Measurements from ENCODE around the gene LAMTOR4. TPM values are rescaled to one million over a fixed set of nuclear protein-coding genes. Genes with fewer than 3 reads are reported as not detected.

The LAMTOR4 gene
- total and polyA plus RNA-seq, 10 of the 15 experiments (the other 5 are each of a cell fraction or from before 2014, with no cell fraction given): 73.4 to 297 (median 196) TPM

DNA sequence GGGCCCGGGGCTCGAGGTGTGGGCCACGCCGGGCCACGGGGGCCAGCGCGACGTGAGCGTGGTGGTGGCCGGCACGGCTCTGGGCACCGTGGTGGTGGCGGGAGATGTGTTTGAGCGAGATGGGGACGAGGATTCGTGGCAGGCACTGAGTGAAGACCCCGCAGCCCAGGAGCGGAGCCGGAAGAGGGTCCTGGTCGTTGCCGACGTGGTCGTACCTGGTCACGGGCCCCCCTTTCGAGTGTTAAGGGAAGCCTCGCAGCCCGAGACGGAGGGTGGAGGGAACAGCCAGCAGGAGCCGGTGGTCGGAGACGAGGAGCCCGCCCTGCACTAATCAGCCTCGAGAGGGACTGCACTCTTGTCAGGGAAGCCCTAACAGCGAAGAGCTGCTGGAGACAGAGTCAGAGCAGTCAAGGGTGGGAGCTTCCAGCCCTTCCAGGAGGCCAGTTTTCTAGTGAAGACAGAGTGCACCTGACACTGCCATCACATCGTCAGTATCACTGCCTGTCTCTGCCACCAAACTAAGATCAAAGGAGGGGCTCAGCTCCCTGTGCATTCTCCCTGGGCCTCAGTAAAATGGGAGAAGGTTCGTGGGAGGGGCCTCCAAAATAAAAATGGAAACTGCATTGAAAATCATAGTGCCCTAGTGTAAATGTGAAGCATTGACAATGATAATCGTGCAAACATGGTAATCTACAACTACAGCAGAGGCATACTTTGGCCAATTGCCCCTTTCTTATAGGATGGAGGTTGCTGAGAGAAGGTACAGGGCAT, 20.7 kb upstream of the LAMTOR4 start:
- in situ Hi-C loops (cut with MboI) (no loop called here), intact Hi-C loops (cut with micrococcal nuclease; ENCODE audit: unreplicated experiment) (loop anchor here (1.0 to 5.0 kb wide), 4 partner anchors 27 to 151 kb away; partner anchors contain the start of genes AP4M1, AZGP1 and MCM7)
- ChIA-PET RAD21 (ENCODE audit: unreplicated experiment) (interaction anchor here (1.4 to 5.1 kb wide), 8 partner anchors 10 to 213 kb away, joined by 4 to 31 read pairs (median 7); partner anchors contain the start of gene ZKSCAN1), CTCF (interaction anchor here (0.5 to 7.9 kb wide), 12 partner anchors 10 to 217 kb away, joined by 3 to 107 read pairs (median 4); partner anchors contain the start of genes AZGP1 and PVRIG), POLR2A (interaction anchor here (0.5 to 2.2 kb wide), 6 partner anchors 27 to 301 kb away, joined by 3 to 8 read pairs (median 4); partner anchors contain the start of genes AP4M1, MCM7, MEPCE and TRIM4), SMC1A (ENCODE audit: uncharacterized antibody, unreplicated experiment) (interaction anchor here (0.9 to 3.1 kb wide), 11 partner anchors 10 to 214 kb away, joined by 3 to 17 read pairs (median 4); partner anchors contain the start of genes AP4M1 and MCM7)
- peak overlapping the region; percentile 75 for H3K4me3 ChIP-seq
- peak overlapping the region; percentile 98 for H2AFZ ChIP-seq (ENCODE audit: control insufficient read depth, low read depth, low read length)
- peak overlapping the region; percentile 87 for H3K9ac ChIP-seq (ENCODE audit: control insufficient read depth, insufficient read depth, low read length)
- FAIRE-seq (no peak), DNase-seq (ENCODE audit: low read depth, low spot score) (no peak), ATAC-seq (peak; percentile 46)
- no peaks in the 10 kb centered on the region for H3K36me3 ChIP-seq (ENCODE audit: control insufficient read depth in 2 of 2, insufficient read depth in 2 of 2, low read length in 1 of 2)
- peak overlapping the region; percentile 81 for H3K4me2 ChIP-seq (ENCODE audit: control insufficient read depth, insufficient read depth)
- H3K79me2 ChIP-seq (ENCODE audit: control insufficient read depth, insufficient read depth, low read length): peaks cover 13% of the 10 kb centered on the region
- H3K27me3 ChIP-seq (replicated peaks in 1 of 2; ENCODE audit: control insufficient read depth in 2 of 2, insufficient read depth in 2 of 2, low read length in 1 of 2): no peaks in the 10 kb centered on the region
- TSS peak; percentile 65 for BruUV-seq (replicated peaks)
- 2% methylated on average over 37 of the region's 37 CpGs for WGBS (ENCODE audit: insufficient coverage, insufficient replicate concordance, low lambda C conversion rate, missing lambda C conversion rate)
- peak overlapping the region; percentile 99 for H3K27ac ChIP-seq (ENCODE audit: control insufficient read depth, insufficient read depth)
- TF ChIP-seq POLR2AphosphoS2 (IDR thresholded peaks at IDR 0.05; ENCODE audit: low read depth, low read length): no peak
- no peak for TF ChIP-seq PAX5 (IDR thresholded peaks at IDR 0.05; ENCODE audit: borderline replicate concordance, low read depth, low read length)
- TF ChIP-seq HDGF (IDR thresholded peaks at IDR 0.05): 0 out of 2 replicates have a peak, but pooled peaks have one; percentile 46
- 0 out of 2 replicates have a peak, but pooled peaks have one; percentile 60 for TF ChIP-seq GATAD2B (conservative IDR thresholded peaks at IDR 0.05; ENCODE audit: low read depth)
- peak; percentile 11; the same call in 1 of the 2 replicates for TF ChIP-seq IKZF1 (conservative IDR thresholded peaks at IDR 0.05)
- 0 out of 2 replicates have a peak, but pooled peaks have one; percentile 18 for TF ChIP-seq NKRF (conservative IDR thresholded peaks at IDR 0.05)
- no peak; the same call in 1 of the 2 replicates for TF ChIP-seq POLR2A (IDR thresholded peaks at IDR 0.05; ENCODE audit: low read depth, low read length)
- TF ChIP-seq SPI1 (IDR thresholded peaks at IDR 0.05; ENCODE audit: borderline replicate concordance, insufficient read depth, low read depth, low read length): no peak
- TF ChIP-seq ETV6 (conservative IDR thresholded peaks at IDR 0.05 in 1 of 2, IDR thresholded peaks at IDR 0.05 in 1 of 2; ENCODE audit: borderline replicate concordance in 1 of 2, low read depth in 1 of 2): no peak
- no peak for TF ChIP-seq TCF3 (IDR thresholded peaks at IDR 0.05; ENCODE audit: borderline replicate concordance, insufficient read depth, low read depth, low read length)
- no peaks in the 10 kb centered on the region for H4K20me1 ChIP-seq (ENCODE audit: control insufficient read depth, insufficient read depth)
- H3K9me3 ChIP-seq (replicated peaks; ENCODE audit: control insufficient read depth, insufficient read depth, low read length): no peaks in the 10 kb centered on the region
- H3K4me1 ChIP-seq (ENCODE audit: control insufficient read depth, insufficient read depth, low read length): peaks cover 17% of the 10 kb centered on the region

Measured in GM12878 (cell line).